HEK293 (cell line): ENCODE data around the gene NDUFB1.

Experiments
- GLIS2 ChIP-seq: fragments of 450-650 bp; formaldehyde crosslinking; IDR thresholded peaks from 2 replicates; pipeline ENCODE4 v1.5.1; 2016; ENCODE audit warnings: missing biosample characterization, missing genetic modification characterization
- MYNN ChIP-seq: fragments of 450-650 bp; formaldehyde crosslinking; IDR thresholded peaks from 2 replicates; pipeline ENCODE4 v1.5.1; 2016; ENCODE audit warnings: missing biosample characterization, missing genetic modification characterization, borderline replicate concordance
- REPIN1 ChIP-seq: fragments of 450-650 bp; formaldehyde crosslinking; IDR thresholded peaks from 2 replicates; pipeline ENCODE4 v1.5.1; 2017; ENCODE audit warnings: missing biosample characterization, missing genetic modification characterization, low read depth
- SALL2 ChIP-seq: fragments of 450-650 bp; formaldehyde crosslinking; IDR thresholded peaks from 2 replicates; pipeline ENCODE4 v1.5.0; 2017; ENCODE audit warnings: missing biosample characterization, mild to moderate bottlenecking, missing genetic modification characterization, borderline replicate concordance
- SETDB1 ChIP-seq: IDR thresholded peaks from one replicate; pipeline ENCODE4 v1.6.1; 2017; ENCODE audit warnings: mild to moderate bottlenecking, low read length, moderate library complexity, mixed read lengths; ENCODE audit not compliant: insufficient read length
- SP7 ChIP-seq: fragments of 450-650 bp; formaldehyde crosslinking; IDR thresholded peaks from 2 replicates; pipeline ENCODE4 v1.5.1; 2016; ENCODE audit warnings: missing biosample characterization, missing genetic modification characterization
- YY1 ChIP-seq: fragments of 450-650 bp; formaldehyde crosslinking; IDR thresholded peaks from 2 replicates; pipeline ENCODE4 v1.5.1; 2018; ENCODE audit warnings: missing biosample characterization, missing genetic modification characterization
- ZBTB7A ChIP-seq: fragments of 450-650 bp; formaldehyde crosslinking; IDR thresholded peaks from 2 replicates; pipeline ENCODE4 v1.5.1; 2016; ENCODE audit warnings: low read depth, missing biosample characterization, missing genetic modification characterization
- ZFP69B ChIP-seq: fragments of 450-650 bp; formaldehyde crosslinking; IDR thresholded peaks from 2 replicates; pipeline ENCODE4 v1.5.1; 2016; ENCODE audit warnings: missing biosample characterization, missing genetic modification characterization
- ZIC2 ChIP-seq: fragments of 450-650 bp; formaldehyde crosslinking; IDR thresholded peaks from 2 replicates; pipeline ENCODE4 v1.5.1; 2016; ENCODE audit warnings: missing biosample characterization, missing genetic modification characterization
- ZNF10 ChIP-seq: fragments of 450-650 bp; formaldehyde crosslinking; IDR thresholded peaks from 2 replicates; pipeline ENCODE4 v1.5.1; 2017; ENCODE audit warnings: missing biosample characterization, missing genetic modification characterization
- ZNF140 ChIP-seq: fragments of 450-650 bp; formaldehyde crosslinking; IDR thresholded peaks from 2 replicates; pipeline ENCODE4 v1.5.1; 2016; ENCODE audit warnings: missing biosample characterization, missing genetic modification characterization
- ZNF146 ChIP-seq: fragments of 450-650 bp; formaldehyde crosslinking; IDR thresholded peaks from 2 replicates; pipeline ENCODE4 v1.5.1; 2016; ENCODE audit warnings: missing biosample characterization, missing genetic modification characterization
- ZNF19 ChIP-seq: fragments of 450-650 bp; formaldehyde crosslinking; IDR thresholded peaks from 2 replicates; pipeline ENCODE4; 2016; ENCODE audit warnings: missing biosample characterization, missing genetic modification characterization, low read depth
- ZNF274 ChIP-seq, 2 experiments: fragments of 200-500 bp in 1 of 2; fragments of 450-650 bp in 1 of 2; sonication (Bioruptor generic) in 1 of 2; formaldehyde crosslinking in 1 of 2; IDR thresholded peaks; 2 replicates each; pipeline versions ENCODE4 v1.5.1 to v1.6.1; 2014 to 2016; ENCODE audit warnings: borderline replicate concordance in 1 of 2, inconsistent platforms in 1 of 2, low read length in 1 of 2, missing biosample characterization in 1 of 2, missing genetic modification characterization in 1 of 2
- ZNF302 ChIP-seq: fragments of 450-650 bp; formaldehyde crosslinking; IDR thresholded peaks from 2 replicates; pipeline ENCODE4 v1.5.1; 2016; ENCODE audit warnings: missing biosample characterization, missing genetic modification characterization, low read depth
- ZNF324 ChIP-seq: fragments of 450-650 bp; formaldehyde crosslinking; IDR thresholded peaks from 2 replicates; pipeline ENCODE4 v1.5.1; 2016; ENCODE audit warnings: missing biosample characterization, missing genetic modification characterization
- ZNF335 ChIP-seq: fragments of 450-650 bp; formaldehyde crosslinking; conservative IDR thresholded peaks from 2 replicates; pipeline ENCODE4 v1.5.1; 2016; ENCODE audit warnings: missing biosample characterization, missing genetic modification characterization
- ZNF341 ChIP-seq: fragments of 450-650 bp; formaldehyde crosslinking; IDR thresholded peaks from 2 replicates; pipeline ENCODE4; 2016; ENCODE audit warnings: low read depth, missing biosample characterization, missing genetic modification characterization
- ZNF366 ChIP-seq: fragments of 450-650 bp; formaldehyde crosslinking; conservative IDR thresholded peaks from 2 replicates; pipeline ENCODE4 v1.5.1; 2016; ENCODE audit warnings: missing biosample characterization, missing genetic modification characterization
- ZNF426 ChIP-seq: fragments of 450-650 bp; formaldehyde crosslinking; IDR thresholded peaks from 2 replicates; pipeline ENCODE4 v1.5.1; 2017; ENCODE audit warnings: missing biosample characterization, missing genetic modification characterization, mild to moderate bottlenecking, inconsistent platforms, moderate library complexity
- ZNF48 ChIP-seq: fragments of 450-650 bp; formaldehyde crosslinking; IDR thresholded peaks from 2 replicates; pipeline ENCODE4 v1.5.1; 2016; ENCODE audit warnings: missing biosample characterization, missing genetic modification characterization
- ZNF560 ChIP-seq: fragments of 450-650 bp; formaldehyde crosslinking; IDR thresholded peaks from 2 replicates; pipeline ENCODE4 v1.5.1; 2017; ENCODE audit warnings: missing biosample characterization, missing genetic modification characterization, borderline replicate concordance
- ZNF561 ChIP-seq: fragments of 450-650 bp; IDR thresholded peaks from 2 replicates; pipeline ENCODE4 v1.5.1; 2018; ENCODE audit warnings: missing biosample characterization, missing genetic modification characterization, borderline replicate concordance
- ZNF596 ChIP-seq: fragments of 450-650 bp; IDR thresholded peaks from 2 replicates; pipeline ENCODE4 v1.5.0; 2018; ENCODE audit warnings: missing biosample characterization, mild to moderate bottlenecking, missing genetic modification characterization, moderate library complexity
- TF ChIP-seq, protein P1 (sequence below): fragments of 450-650 bp; formaldehyde crosslinking; IDR thresholded peaks from 2 replicates; pipeline ENCODE4 v1.5.1; 2016; ENCODE audit warnings: missing biosample characterization, missing genetic modification characterization
- TF ChIP-seq, protein P2 (sequence below): fragments of 450-650 bp; formaldehyde crosslinking; IDR thresholded peaks from 2 replicates; pipeline ENCODE4 v1.5.1; 2016; ENCODE audit warnings: missing biosample characterization, missing genetic modification characterization
- TF ChIP-seq, protein P3 (sequence below): fragments of 450-650 bp; formaldehyde crosslinking; optimal IDR thresholded peaks from 2 replicates; pipeline ENCODE3; 2016; ENCODE audit warnings: missing biosample characterization, mild to moderate bottlenecking, missing genetic modification characterization
- TF ChIP-seq, protein P4 (sequence below): IDR thresholded peaks from 2 replicates; pipeline ENCODE4 v1.6.1; 2011; ENCODE audit warnings: mild to moderate bottlenecking, low read depth, low read length, borderline replicate concordance
- TF ChIP-seq, protein P5 (sequence below): fragments of 450-650 bp; formaldehyde crosslinking; IDR thresholded peaks from 2 replicates; pipeline ENCODE4 v1.5.1; 2016; ENCODE audit warnings: missing biosample characterization, missing genetic modification characterization
- TF ChIP-seq, protein P6 (sequence below): fragments of 450-650 bp; formaldehyde crosslinking; IDR thresholded peaks from 2 replicates; pipeline ENCODE4 v1.5.1; 2016; ENCODE audit warnings: missing biosample characterization, missing genetic modification characterization

NDUFB1 gene

DNA sequence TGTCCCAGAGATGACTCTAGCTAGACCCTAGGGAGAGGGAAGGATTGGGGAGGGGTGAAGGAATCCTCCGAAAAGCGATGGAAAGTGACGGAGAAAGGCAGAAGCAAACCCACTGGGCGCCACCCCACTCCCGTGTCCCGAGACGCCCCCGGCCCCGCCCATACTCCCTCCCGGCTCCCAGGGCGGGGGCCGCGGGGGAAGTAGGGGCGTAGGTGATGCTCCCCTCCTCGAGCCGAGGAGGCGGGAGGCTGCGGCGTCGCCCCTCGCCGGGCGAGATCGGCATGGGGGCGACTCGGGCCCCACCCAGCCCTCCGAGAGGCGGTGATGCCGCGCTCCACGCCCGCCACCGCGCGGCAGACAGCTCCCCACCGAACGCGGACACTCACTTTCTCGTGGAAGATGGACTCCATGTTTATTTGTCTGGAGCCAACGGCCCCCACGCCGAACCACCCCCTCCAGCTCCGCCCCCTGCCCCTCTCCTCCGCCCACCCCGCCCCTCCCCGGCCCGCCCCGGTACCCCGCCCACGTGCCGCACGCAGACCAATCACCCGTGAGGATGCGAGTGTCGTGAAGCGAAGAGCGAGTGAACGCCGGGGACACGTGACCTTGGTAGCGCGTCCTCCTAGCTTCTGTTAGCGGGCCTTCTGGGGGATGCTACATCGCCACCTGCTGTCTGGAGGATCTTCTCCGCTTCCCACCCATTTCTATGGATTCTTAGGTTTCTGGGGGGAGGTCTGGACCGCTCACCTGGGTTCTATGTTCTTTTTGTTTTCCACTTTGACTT is 15.2 kb downstream of the NDUFB1 start, which contains the start of gene ATXN3 (continued):
- TF ChIP-seq, protein P1, sequence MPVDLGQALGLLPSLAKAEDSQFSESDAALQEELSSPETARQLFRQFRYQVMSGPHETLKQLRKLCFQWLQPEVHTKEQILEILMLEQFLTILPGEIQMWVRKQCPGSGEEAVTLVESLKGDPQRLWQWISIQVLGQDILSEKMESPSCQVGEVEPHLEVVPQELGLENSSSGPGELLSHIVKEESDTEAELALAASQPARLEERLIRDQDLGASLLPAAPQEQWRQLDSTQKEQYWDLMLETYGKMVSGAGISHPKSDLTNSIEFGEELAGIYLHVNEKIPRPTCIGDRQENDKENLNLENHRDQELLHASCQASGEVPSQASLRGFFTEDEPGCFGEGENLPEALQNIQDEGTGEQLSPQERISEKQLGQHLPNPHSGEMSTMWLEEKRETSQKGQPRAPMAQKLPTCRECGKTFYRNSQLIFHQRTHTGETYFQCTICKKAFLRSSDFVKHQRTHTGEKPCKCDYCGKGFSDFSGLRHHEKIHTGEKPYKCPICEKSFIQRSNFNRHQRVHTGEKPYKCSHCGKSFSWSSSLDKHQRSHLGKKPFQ (tag by site-specific recombination): no peak
- TF ChIP-seq SP7: peak; percentile 39
- TF ChIP-seq, protein P2, sequence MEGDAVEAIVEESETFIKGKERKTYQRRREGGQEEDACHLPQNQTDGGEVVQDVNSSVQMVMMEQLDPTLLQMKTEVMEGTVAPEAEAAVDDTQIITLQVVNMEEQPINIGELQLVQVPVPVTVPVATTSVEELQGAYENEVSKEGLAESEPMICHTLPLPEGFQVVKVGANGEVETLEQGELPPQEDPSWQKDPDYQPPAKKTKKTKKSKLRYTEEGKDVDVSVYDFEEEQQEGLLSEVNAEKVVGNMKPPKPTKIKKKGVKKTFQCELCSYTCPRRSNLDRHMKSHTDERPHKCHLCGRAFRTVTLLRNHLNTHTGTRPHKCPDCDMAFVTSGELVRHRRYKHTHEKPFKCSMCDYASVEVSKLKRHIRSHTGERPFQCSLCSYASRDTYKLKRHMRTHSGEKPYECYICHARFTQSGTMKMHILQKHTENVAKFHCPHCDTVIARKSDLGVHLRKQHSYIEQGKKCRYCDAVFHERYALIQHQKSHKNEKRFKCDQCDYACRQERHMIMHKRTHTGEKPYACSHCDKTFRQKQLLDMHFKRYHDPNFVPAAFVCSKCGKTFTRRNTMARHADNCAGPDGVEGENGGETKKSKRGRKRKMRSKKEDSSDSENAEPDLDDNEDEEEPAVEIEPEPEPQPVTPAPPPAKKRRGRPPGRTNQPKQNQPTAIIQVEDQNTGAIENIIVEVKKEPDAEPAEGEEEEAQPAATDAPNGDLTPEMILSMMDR (tag by site-specific recombination): peak; percentile 70
- peak; percentile 22; the same call in 1 of the 2 replicates for TF ChIP-seq ZNF324 (tag by site-specific recombination)
- TF ChIP-seq ZNF561 (tag by site-specific recombination): peak; percentile 19
- TF ChIP-seq, protein P3, sequence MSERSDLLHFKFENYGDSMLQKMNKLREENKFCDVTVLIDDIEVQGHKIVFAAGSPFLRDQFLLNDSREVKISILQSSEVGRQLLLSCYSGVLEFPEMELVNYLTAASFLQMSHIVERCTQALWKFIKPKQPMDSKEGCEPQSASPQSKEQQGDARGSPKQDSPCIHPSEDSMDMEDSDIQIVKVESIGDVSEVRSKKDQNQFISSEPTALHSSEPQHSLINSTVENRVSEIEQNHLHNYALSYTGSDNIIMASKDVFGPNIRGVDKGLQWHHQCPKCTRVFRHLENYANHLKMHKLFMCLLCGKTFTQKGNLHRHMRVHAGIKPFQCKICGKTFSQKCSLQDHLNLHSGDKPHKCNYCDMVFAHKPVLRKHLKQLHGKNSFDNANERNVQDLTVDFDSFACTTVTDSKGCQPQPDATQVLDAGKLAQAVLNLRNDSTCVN (tag by site-specific recombination): peak; percentile 58
- TF ChIP-seq ZNF140 (tag by site-specific recombination): no peak
- peak; percentile 84; the same call in 1 of the 2 replicates for TF ChIP-seq ZBTB7A (tag by site-specific recombination)
- no peak for TF ChIP-seq ZNF19
- TF ChIP-seq ZNF274 (IDR thresholded peaks at IDR 0.05; ENCODE audit: low read length): no peak
- TF ChIP-seq ZNF274 (tag by site-specific recombination; IDR thresholded peaks at IDR 0.05; ENCODE audit: borderline replicate concordance): no peak
- TF ChIP-seq YY1 (tag by site-specific recombination): peak; percentile 68
- TF ChIP-seq REPIN1 (tag by site-specific recombination): no peak
- TF ChIP-seq ZFP69B (tag by site-specific recombination): 0 out of 2 replicates have a peak, but pooled peaks have one; percentile 36
- TF ChIP-seq ZNF366 (tag by site-specific recombination): 0 out of 2 replicates have a peak, but pooled peaks have one; percentile 8
- no peak for TF ChIP-seq ZNF302 (tag by site-specific recombination)
- peak; percentile 49; the same call in 1 of the 2 replicates for TF ChIP-seq ZIC2 (tag by site-specific recombination)
- TF ChIP-seq, protein P4, sequence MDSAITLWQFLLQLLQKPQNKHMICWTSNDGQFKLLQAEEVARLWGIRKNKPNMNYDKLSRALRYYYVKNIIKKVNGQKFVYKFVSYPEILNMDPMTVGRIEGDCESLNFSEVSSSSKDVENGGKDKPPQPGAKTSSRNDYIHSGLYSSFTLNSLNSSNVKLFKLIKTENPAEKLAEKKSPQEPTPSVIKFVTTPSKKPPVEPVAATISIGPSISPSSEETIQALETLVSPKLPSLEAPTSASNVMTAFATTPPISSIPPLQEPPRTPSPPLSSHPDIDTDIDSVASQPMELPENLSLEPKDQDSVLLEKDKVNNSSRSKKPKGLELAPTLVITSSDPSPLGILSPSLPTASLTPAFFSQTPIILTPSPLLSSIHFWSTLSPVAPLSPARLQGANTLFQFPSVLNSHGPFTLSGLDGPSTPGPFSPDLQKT: no peak
- TF ChIP-seq, protein P5, sequence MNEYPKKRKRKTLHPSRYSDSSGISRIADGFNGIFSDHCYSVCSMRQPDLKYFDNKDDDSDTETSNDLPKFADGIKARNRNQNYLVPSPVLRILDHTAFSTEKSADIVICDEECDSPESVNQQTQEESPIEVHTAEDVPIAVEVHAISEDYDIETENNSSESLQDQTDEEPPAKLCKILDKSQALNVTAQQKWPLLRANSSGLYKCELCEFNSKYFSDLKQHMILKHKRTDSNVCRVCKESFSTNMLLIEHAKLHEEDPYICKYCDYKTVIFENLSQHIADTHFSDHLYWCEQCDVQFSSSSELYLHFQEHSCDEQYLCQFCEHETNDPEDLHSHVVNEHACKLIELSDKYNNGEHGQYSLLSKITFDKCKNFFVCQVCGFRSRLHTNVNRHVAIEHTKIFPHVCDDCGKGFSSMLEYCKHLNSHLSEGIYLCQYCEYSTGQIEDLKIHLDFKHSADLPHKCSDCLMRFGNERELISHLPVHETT (tag by site-specific recombination): no peak
- TF ChIP-seq MYNN (tag by site-specific recombination): no peak
- TF ChIP-seq ZNF48 (tag by site-specific recombination): no peak
- no peak for TF ChIP-seq ZNF560 (tag by site-specific recombination)
- no peak for TF ChIP-seq ZNF146 (tag by site-specific recombination)
- no peak for TF ChIP-seq SETDB1
- TF ChIP-seq ZNF426 (tag by site-specific recombination): no peak
- peak; percentile 71 for TF ChIP-seq ZNF341 (tag by site-specific recombination)
- TF ChIP-seq, protein P6, sequence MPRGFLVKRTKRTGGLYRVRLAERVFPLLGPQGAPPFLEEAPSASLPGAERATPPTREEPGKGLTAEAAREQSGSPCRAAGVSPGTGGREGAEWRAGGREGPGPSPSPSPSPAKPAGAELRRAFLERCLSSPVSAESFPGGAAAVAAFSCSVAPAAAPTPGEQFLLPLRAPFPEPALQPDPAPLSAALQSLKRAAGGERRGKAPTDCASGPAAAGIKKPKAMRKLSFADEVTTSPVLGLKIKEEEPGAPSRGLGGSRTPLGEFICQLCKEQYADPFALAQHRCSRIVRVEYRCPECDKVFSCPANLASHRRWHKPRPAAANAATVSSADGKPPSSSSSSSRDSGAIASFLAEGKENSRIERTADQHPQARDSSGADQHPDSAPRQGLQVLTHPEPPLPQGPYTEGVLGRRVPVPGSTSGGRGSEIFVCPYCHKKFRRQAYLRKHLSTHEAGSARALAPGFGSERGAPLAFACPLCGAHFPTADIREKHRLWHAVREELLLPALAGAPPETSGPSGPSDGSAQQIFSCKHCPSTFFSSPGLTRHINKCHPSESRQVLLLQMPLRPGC (tag by site-specific recombination): peak; percentile 40; the same call in 1 of the 2 replicates
- TF ChIP-seq GLIS2 (tag by site-specific recombination): peak; percentile 99
- TF ChIP-seq ZNF596 (tag by site-specific recombination): no peak
- TF ChIP-seq SALL2 (tag by site-specific recombination): no peak
- TF ChIP-seq ZNF335 (tag by site-specific recombination): no peak
- TF ChIP-seq ZNF10: no peak
